Measurements from ENCODE around the gene MRPL53.

The MRPL53 gene

GRCh38 chr2:74472086-74472944 lies at the start of gene MRPL53:
Gene MRPL53 (minus strand): TSS chr2:74472680. CDS start chr2:74472660, 20 bp downstream.
- DNase-seq (ENCODE audit: low read depth in 2 of 2) = peak; percentile 85 to 88

- no peak for DNase-seq (ENCODE audit: low read depth in 2 of 2)
These were observed 44.2 kb upstream of the MRPL53 start for GRCh38 chr2:74516650-74517049.

DNA sequence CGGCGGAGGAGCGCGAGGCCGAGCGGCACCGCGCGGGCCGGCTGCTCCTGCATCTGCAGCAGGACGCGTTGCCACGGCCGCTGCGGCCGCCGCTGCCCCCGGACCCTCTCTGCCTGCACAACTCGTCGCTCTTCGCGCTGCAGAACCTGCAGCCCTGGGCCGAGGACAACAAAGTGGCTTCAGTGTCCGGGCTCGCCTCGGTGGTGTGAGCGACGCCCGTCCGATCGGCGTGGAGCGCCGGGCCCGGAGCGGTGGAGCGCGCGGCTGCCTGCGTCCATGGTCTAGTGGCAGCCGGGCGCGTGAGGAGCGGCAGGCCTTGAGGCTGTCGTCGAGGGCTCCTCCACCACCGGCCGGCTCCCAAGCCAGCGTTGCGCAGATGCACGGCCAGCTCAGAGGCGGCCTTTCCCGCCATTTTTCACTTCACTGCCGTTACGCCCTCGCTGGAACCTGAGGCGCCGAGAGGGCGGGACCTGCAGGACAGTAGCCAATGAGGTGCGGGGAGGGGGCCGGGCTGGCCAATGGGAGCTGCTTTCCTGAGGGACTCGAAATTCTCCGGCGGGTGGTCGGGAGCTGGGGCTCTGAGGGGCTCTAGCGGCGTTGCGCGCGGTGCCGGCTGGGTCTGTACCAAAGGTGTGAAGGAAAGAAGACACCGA lies 43.6 kb upstream of the MRPL53 start:
- peak; percentile 49 to 60 for DNase-seq (ENCODE audit: low read depth in 2 of 2)

- no peak for DNase-seq (ENCODE audit: low read depth in 2 of 2)
These were observed 42.9 kb upstream of the MRPL53 start for GRCh38 chr2:74515271-74515980.

- DNase-seq (ENCODE audit: low read depth in 2 of 2) = no peak
These were observed 42.1 kb upstream of the MRPL53 start, which contains the start of gene TLX2 for GRCh38 chr2:74514368-74515270. Gene TLX2 (plus strand): TSS chr2:74514450. CDS start chr2:74514807, 357 bp downstream.

- no peak for DNase-seq (ENCODE audit: low read depth in 2 of 2)
These were observed 41.3 kb upstream of the MRPL53 start for GRCh38 chr2:74513605-74514367.

DNA sequence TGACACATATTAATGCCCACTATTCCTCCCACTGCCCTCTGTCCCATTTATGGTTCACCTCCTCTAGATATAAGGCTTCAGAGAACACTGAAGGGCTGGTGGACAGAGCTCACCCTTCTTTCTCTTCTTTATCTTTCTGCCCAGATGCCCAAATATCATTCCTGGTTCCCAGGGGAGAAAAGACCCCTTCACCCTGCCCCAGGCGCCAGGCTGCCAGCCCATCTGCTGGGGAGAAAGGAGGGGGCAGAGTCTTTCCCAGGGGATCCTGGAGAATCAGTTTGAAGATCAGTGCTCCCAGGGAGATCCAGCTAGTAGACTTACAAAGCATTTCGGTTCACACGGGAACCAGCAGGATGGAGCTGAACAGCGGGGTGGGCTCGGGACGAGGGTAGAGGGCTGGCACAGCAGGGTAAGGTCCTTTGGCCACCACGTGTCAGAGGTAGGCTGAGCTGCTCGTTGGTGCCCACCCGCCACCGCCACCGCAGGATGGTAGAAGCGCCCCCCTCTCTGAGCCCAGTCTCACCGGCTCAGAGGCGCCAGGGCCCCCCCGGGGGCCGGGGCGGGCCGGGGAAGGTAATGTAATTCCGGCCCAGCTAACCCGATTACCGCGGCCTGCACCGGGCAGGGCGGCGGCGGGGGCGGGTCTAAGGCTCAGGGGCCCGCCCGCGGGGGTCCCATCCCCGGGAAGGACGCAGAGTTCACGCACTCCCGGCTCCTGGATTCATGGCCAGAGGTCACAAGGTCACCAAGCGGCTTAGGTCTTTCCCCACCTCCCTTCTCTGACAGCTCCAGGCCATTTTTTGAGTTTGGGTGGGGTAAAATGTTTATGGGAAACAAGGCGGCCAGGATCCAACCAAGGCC lies 40.5 kb upstream of the MRPL53 start:
- no peak for DNase-seq (ENCODE audit: low read depth in 2 of 2)

DNA sequence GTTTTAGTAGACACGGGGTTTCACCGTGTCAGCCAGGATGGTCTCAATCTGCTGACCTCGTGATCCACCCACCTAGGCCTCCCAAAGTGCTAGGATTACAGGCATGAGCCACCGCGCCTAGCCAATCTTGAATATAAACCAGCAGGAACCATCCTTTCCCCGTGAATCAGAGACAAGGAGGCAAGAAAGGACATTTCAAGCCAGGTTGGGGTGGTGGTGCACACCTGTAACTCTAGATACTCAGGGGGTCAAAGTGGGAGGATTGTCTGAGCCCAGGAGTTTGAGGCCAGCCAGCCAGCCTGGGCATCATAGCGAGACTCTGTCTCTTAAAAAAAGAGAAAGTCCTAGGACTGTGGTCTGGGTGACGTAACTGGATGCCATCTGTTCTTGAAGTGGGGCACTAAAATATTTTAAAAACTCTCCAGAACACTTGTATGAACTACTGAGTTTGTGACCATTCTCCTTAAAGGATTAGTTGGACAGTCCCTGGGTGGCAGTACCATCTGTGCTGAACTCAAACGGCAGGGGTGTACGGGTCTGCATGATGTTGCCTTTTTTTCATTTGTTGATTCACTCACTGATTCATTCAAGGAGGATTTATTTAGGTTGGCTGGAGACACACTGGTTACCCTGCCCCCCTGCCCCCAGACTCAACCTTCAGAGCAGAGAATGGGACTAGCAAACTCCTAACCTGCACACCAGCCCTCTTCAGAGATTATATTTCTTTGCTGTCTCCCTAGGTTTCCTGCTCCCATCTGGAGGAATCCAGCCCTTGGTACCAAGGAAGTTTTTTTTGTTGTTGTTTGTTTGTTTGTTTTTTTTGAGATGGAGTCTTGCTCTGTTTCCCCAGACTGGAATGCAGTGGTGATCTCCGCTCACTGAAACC lies 38.9 kb upstream of the MRPL53 start:
- no peak for DNase-seq (ENCODE audit: low read depth in 2 of 2)

- no peak for DNase-seq (ENCODE audit: low read depth in 2 of 2)
These were observed 37.8 kb upstream of the MRPL53 start for GRCh38 chr2:74510272-74510671.

GRCh38 chr2:74507926-74508520 lies 35.5 kb upstream of the MRPL53 start:
- DNase-seq (ENCODE audit: low read depth in 2 of 2) = no peak

DNA sequence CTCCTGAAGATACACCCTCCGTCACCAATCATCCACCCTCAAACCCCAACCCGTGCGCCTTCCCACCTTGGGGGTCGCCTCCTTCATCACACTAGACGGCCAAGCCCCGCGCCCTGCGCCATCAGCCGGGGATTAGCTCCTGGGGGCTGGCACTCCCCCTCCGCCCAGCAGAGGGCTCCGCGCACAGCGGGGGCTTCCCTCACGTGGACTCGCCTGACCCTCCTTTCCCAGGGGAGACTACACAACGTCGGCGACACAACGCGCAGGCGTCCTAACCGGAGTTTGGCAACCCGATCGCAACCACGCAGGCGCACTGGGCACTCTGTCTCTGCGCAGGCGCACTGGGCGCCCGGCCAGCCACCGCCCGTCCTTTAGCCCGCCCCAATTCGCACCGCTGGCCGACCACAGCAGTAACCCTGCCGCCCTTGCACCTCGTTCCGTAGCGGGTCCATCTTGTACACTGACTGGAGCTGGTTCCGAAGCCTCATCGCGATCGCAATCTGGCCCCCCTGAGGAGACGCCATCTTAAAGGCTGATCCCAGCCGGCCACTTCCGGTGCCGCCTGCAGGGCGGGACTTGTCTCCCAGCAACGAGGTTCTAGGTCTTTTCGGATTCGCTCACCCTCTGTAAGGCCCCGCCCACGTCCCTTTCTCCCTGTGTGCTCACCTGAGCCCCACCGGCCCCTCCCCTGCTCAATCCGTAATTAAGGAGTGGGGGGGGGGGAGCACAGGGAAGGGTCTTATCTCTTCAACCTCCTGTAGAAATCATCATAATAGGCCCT lies 34.9 kb upstream of the MRPL53 start, which contains the start of gene PCGF1:
Gene PCGF1 (minus strand): TSS at position 551 of the 781 bp plus-strand sequence. CDS start 27 bp downstream, at position 524.
- DNase-seq (ENCODE audit: low read depth in 2 of 2) = peak; percentile 97 to 98

DNA sequence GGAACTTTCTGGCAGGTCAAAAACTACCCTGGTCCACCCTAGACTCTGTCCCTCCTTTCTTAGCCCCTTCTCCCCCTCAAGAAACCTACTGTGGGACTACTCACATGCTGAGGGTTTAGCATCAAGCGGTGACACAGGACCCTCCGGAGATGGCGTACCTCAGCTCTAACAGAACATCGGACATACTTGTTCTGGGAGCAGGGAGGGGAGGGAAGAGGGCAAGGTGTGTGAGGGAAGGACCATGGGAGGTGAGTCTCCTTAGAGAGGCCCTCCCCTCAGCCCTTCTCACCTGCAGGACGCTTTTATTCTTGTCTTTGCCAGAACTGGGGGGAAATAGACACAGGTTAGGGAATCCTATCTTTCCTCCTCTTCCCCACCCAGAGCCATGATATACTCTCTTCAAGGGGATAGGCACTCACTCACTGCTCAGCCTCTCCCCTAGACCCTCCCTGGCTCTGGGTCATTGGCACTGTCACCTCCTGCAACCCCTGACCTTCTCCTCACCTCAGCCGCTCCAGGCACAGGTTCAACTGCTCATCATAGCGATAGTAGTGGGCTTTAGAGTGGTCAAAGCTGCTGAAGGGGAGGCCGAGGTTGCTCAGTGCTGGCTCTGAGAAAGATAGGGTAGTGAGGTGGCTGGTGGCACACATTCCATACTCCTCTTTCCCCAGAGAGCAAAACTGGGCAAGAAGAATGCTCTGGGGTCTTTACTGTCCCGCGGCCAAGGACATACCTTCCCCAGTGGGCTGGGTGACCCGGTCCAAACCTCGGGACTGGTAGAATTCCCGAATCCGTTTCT lies 33.2 kb upstream of the MRPL53 start:
- no peak for DNase-seq (ENCODE audit: low read depth in 2 of 2)

GRCh38 chr2:74504591-74504990 lies 32.1 kb upstream of the MRPL53 start:
- DNase-seq (ENCODE audit: low read depth in 2 of 2) = no peak

- no peak for DNase-seq (ENCODE audit: low read depth in 2 of 2)
These were observed 31.3 kb upstream of the MRPL53 start for GRCh38 chr2:74503506-74504475.

All from stimulated activated CD8-positive, alpha-beta memory T cell treated with anti-CD3 and anti-CD28 coated beads, Interleukin-15, amount 100 ng/mL, for 4 hours (primary cell).